HepG2 (cell line): Measurements from ENCODE around the gene LRGUK. TPM values are rescaled to one million over a fixed set of nuclear protein-coding genes. Genes with fewer than 3 reads are reported as not detected.

ENCODE experiments used
- ETV6 ChIP-seq: sonication (generic); formaldehyde crosslinking; conservative IDR thresholded peaks from 2 replicates; pipeline ENCODE4 v1.4.0; 2020; ENCODE audit warnings: missing genetic modification reagents
- SMC3 ChIP-seq: IDR thresholded peaks from 2 replicates; pipeline ENCODE4 v1.6.1; 2011; ENCODE audit warnings: low read length, improper control_type of control experiment
- TMF1 ChIP-seq: sonication (generic); formaldehyde crosslinking; IDR thresholded peaks from 2 replicates; pipeline ENCODE4 v1.8.1; 2022; ENCODE audit warnings: low read depth, missing genetic modification reagents
- polyA plus RNA-seq, 8 experiments: library from polyadenylated mRNA; depleted of rRNA in 3 of 8; stranded (reverse) in 7 of 8; unstranded in 1 of 8; fragments of >200 nt; fragmentation: Illumina TruSeq in 4 of 8; extraction: Trizol in 4 of 8; gene quantifications; 2 replicates each; pipeline versions ENCODE4 v1.2.1 to v1.2.3, GENCODE V29; 2011 to 2016; ENCODE audit warnings: low read depth in 4 of 8, missing spikeins in 1 of 8, mixed read lengths in 1 of 8; ENCODE audit not compliant: insufficient read depth in 1 of 8
- total RNA-seq, 5 experiments: library from RNA; depleted of rRNA; stranded (reverse); fragments of >200 nt; fragmentation: Illumina TruSeq; extraction: Trizol; gene quantifications; 2 replicates each; pipeline ENCODE4 v1.2.3, GENCODE V29; 2016; ENCODE audit warnings: low read depth in 1 of 5

LRGUK gene
- total and polyA plus RNA-seq, 2 of the 13 experiments (the other 11 are each of a cell fraction or from before 2014, with no cell fraction given) = 0.18 to 0.20 TPM

GRCh38 chr7:134313543-134313942, 186.4 kb downstream of the LRGUK start (continued):
- TF ChIP-seq ETV6 (CRISPR knock-in tag) = no peak
- no peak for TF ChIP-seq TMF1 (CRISPR knock-in tag)
- no peak for TF ChIP-seq SMC3

Other genes starting within 250 kb of the LRGUK start
- 10.8 and 17.1 TPM in 2 replicates for gene SLC35B4, start 189.6 kb downstream of the LRGUK start, total RNA-seq (2016; rRNA removed; fragmentation: Illumina TruSeq; extraction: Trizol)
- 13.2 and 17.8 TPM in 2 replicates for gene SLC35B4, start 189.6 kb downstream of the LRGUK start, polyA plus RNA-seq (2011; rRNA removed)